ENCODE results near the gene PCSK4. TPM values are rescaled to one million over a fixed set of nuclear protein-coding genes. Genes with fewer than 3 reads are reported as not detected.

PCSK4 gene
- total and polyA plus RNA-seq, 10 of the 15 experiments (the other 5 are each of a cell fraction or from before 2014, with no cell fraction given) = 0.27 to 0.99 (median 0.40) TPM; not detected in 3

GRCh38 chr19:1503089-1503924 lies 13.2 kb upstream of the PCSK4 start:
- BruUV-seq (replicated peaks) = no TSS peak
- intact Hi-C loops (cut with micrococcal nuclease; ENCODE audit: unreplicated experiment) (no loop called here), in situ Hi-C loops (cut with MboI) (no loop called here)
- ATAC-seq (peak; percentile 86), FAIRE-seq (peak; percentile 54), DNase-seq (ENCODE audit: low read depth, low spot score) (no peak)
- no peaks in the 10 kb centered on the region for H3K79me2 ChIP-seq (ENCODE audit: control insufficient read depth, insufficient read depth, low read length)
- no peaks in the 10 kb centered on the region; a peak in 1 of 4 replicates for H3K27me3 ChIP-seq (replicated peaks in 1 of 2; ENCODE audit: control insufficient read depth in 2 of 2, insufficient read depth in 2 of 2, low read length in 1 of 2)
- peak overlapping the region; percentile 47; the same call in 1 of the 2 replicates for H2AFZ ChIP-seq (ENCODE audit: control insufficient read depth, low read depth, low read length)
- H3K9ac ChIP-seq (ENCODE audit: control insufficient read depth, insufficient read depth, low read length) = no peak overlapping the region
- no peaks in the 10 kb centered on the region for H3K4me1 ChIP-seq (ENCODE audit: control insufficient read depth, insufficient read depth, low read length)
- POLR2A ChIA-PET = no interaction called here
- H3K4me2 ChIP-seq (ENCODE audit: control insufficient read depth, insufficient read depth) = 0 out of 2 replicates have a peak overlapping the region, but pooled peaks have one; percentile 25
- RAD21 ChIA-PET (ENCODE audit: unreplicated experiment) = no interaction called here
- WGBS (ENCODE audit: insufficient coverage, insufficient replicate concordance, low lambda C conversion rate, missing lambda C conversion rate) = 24% methylated on average over 48 of the region's 49 CpGs
- no peak overlapping the region for H3K27ac ChIP-seq (ENCODE audit: control insufficient read depth, insufficient read depth)
- no peaks in the 10 kb centered on the region; the same call in 2 of the 3 replicates for H3K9me3 ChIP-seq (replicated peaks; ENCODE audit: control insufficient read depth, insufficient read depth, low read length)
- SMC1A ChIA-PET (ENCODE audit: uncharacterized antibody, unreplicated experiment) = no interaction called here
- CTCF ChIA-PET = interaction anchor here (1.0 to 1.9 kb wide), 3 partner anchors 11 to 26 kb away, joined by 3 to 4 read pairs (median 3); no protein-coding TSS in a partner anchor
- H4K20me1 ChIP-seq (ENCODE audit: control insufficient read depth, insufficient read depth) = no peaks in the 10 kb centered on the region
- H3K36me3 ChIP-seq (ENCODE audit: control insufficient read depth in 2 of 2, insufficient read depth in 2 of 2, low read length in 1 of 2) = no peaks in the 10 kb centered on the region
- H3K4me3 ChIP-seq = no peak overlapping the region
- TF ChIP-seq NFYB (IDR thresholded peaks at IDR 0.05; ENCODE audit: insufficient read depth, low read depth, low read length) (peak; percentile 41; the same call in 1 of the 2 replicates), MLLT1 (IDR thresholded peaks at IDR 0.05) (no peak), HDAC6 (IDR thresholded peaks at IDR 0.05; ENCODE audit: unreplicated experiment) (no peak), ZBTB33 (IDR thresholded peaks at IDR 0.05) (no peak), RBBP5 (conservative IDR thresholded peaks at IDR 0.05) (no peak), BRCA1 (IDR thresholded peaks at IDR 0.05; ENCODE audit: low read depth, low read length) (no peak), MYC (IDR thresholded peaks at IDR 0.05; ENCODE audit: insufficient read depth, insufficient read length, insufficient replicate concordance, low read length, severe bottlenecking) (no peak), DPF2 (IDR thresholded peaks at IDR 0.05) (no peak), SMC3 (IDR thresholded peaks at IDR 0.05; ENCODE audit: borderline replicate concordance, low read length) (peak; percentile 26; the same call in 1 of the 2 replicates), BCL11A (IDR thresholded peaks at IDR 0.05; ENCODE audit: low read depth, low read length) (no peak), CREB1 (IDR thresholded peaks at IDR 0.05; ENCODE audit: low read depth) (no peak), GABPA (IDR thresholded peaks at IDR 0.05; ENCODE audit: low read depth) (no peak), POLR2AphosphoS2 (IDR thresholded peaks at IDR 0.05; ENCODE audit: low read depth, low read length) (no peak), TARDBP (IDR thresholded peaks at IDR 0.05; ENCODE audit: borderline replicate concordance) (no peak), REST (IDR thresholded peaks at IDR 0.05; ENCODE audit: low read depth, low read length) (no peak), NR2C1 (IDR thresholded peaks at IDR 0.05) (no peak), RAD51 (IDR thresholded peaks at IDR 0.05) (no peak), NFIC (IDR thresholded peaks at IDR 0.05; ENCODE audit: low read depth, low read length) (no peak)

All from GM12878 (cell line).